Fibroblast of upper back skin (primary cell): ENCODE data around the gene TBPL1.
"Not testable (repeated sequence)": the region's sequence is repeated elsewhere in the genome, so short reads cannot be mapped to it uniquely, and the experiment has no call there.

ENCODE experiments used
- DNase-seq: peaks from one replicate; pipeline ENCODE4 v3.0.0-alpha.2; 2013

TBPL1 gene

DNA sequence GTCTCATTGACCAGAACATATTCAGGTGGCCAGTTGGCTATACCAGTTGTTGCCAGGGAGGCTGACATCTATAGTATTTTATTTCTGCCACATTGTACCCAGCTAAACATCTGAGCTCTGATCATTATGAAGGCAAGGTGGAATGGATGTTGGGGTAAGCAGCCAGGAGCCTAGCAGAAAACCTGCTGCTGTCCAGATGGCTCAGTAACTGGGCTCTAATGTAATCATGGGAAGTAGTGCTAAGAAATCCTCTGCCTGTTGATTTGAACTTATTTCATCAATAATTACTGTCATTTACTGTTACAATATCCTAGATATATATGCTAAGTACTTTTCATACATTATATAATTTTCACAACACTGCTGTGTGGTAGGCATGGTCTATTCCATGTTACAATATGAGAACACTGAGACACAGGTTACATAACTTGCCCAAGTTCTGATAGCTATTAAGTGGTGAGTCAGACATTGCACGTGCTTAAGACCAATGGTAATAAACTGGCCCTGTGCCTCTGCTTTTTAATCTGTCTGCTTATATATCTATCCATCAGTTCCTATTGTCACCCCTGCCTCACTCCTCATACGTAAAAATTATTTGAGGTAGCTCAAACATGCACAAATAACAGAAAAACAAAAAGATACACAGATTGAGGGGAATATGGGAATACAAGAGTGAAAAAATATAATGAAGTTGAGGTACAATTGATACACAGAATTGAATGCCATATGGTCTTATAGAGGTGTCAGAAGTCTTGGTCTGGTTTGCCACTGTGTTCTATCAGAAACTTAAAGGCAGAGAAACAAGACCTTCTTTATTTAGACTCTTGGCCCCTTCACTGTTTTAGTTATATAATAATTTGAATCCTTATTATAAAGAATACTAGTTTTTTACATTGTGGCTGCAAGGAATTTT is 25.2 kb downstream of the TBPL1 start:
- DNase-seq: peak; percentile 60

GRCh38 chr6:133978896-133979240 is 25.8 kb downstream of the TBPL1 start:
- DNase-seq: no peak

GRCh38 chr6:133979269-133979963 is 26.4 kb downstream of the TBPL1 start:
- not testable (repeated sequence) for DNase-seq

DNA sequence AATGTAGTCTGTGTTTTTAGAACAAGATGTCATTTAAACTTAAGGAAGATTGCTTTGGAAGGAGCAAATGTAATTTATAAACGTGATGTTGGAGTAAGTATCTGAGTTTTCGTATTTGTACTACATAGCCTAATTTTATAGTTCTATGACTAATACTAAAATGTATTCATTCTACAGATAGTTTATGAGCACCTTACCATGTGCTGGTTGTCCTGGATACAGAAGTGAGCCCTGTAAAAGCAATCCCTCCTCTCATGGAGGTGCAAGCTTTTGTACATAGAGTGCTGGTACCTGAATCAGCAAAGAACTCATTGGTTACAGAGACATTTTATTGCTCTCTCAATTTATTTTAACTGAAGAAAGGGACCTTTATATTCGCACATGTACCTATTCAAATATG is 27.1 kb downstream of the TBPL1 start:
- no peak for DNase-seq

DNA sequence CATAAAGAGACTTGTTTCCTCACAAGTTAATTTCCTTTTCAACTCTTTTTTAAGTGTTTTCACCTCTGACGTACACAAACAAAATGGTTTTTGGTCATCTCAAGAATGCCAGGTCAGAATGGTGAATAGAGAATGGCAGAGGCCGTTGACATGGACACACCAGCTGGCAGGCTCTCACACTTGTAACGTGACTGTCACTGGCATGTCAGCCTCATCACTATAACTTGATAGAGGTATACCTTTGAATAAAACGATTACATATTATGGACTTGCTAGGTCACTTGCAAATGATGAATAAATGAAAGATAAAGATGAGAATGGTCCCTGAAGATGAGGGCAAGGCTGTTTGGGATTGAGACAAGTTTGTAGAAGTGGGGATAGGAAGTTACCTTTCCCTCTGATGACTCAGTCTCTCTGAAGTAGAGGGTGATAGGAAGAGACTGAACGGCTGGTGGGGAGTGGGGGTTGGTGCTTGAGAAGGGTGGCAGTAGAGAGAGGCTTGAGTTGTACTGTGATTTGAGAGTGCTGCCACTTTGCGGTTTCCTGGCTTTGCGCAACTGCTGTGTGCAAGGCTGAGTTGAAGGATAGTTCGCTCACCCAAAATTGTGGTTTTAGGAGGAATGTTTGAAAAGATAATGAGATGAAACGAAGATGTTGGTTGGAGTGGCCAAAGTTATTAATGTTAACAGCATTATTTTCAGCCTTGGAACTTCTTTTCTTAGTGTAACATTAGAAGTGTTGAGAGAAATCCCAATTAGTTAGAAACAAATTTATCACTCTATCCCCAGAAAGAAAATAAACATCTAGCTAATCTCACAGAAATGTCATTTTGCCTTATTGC is 30.3 kb downstream of the TBPL1 start:
- DNase-seq: peak; percentile 18

GRCh38 chr6:133985970-133986369 is 32.9 kb downstream of the TBPL1 start:
- no peak for DNase-seq

DNA sequence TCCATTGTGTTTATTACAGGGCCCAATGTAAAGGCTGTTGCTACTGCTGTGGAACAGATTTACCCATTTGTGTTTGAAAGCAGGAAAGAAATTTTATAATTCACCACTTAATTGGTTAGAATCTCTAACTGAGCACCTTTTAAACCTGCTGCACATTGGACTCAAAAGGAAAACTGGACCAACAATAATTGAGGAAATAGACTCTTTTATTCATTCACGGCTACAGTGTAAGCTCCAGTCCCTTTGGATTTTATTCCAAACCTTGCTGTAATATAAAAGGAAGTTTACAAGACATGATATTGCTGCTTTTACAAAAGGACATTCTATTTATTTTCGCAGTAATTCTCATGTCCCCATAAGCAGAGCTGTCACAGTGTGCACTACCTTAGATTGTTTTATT is 33.9 kb downstream of the TBPL1 start:
- no peak for DNase-seq

GRCh38 chr6:133989525-133989924 is 36.5 kb downstream of the TBPL1 start:
- no peak for DNase-seq

DNA sequence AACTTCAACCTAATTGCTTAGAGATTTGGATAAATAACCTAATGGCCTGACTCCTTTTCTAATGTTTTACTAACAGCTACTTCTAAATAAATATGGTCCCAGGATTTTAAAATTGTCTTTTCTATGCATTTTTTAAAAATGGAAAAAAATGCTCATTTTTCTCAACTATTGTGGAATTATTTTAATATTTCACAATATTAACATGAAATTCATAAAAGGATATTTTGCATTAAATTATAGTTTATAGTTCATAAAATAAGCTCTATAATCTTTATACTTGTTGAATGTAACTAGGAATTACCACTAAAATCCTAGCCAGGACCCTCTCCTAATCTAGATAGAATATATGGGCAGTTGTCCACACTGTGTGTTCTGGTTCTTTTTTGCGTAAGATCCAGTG is 37.3 kb downstream of the TBPL1 start:
- DNase-seq: no peak

- DNase-seq: peak; percentile 77
Observed at GRCh38 chr6:133991096-133991593, 38.1 kb downstream of the TBPL1 start.

GRCh38 chr6:133992992-133993680 is 40.1 kb downstream of the TBPL1 start:
- DNase-seq: peak; percentile 18

DNA sequence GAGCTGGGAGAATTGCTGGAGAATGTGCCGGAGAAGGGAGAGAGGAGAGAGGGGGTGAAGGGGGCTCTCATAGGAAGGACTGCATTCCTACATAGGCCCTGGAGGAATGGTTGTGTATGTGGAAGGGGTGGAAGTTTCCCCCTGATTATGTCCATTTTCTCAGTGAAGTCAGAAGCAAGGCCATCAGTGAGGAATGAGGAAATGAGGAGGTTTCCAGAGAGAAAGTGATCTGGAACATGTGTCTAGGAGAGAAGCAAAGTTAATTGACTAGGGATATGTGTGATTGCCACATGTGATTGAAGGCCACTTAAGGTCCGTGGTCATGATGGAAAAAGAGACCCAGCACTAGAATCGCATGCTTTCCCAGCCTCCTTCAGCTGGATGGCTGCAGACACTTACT is 42.3 kb downstream of the TBPL1 start:
- no peak for DNase-seq

GRCh38 chr6:133995758-133996157 is 42.7 kb downstream of the TBPL1 start:
- no peak for DNase-seq

DNA sequence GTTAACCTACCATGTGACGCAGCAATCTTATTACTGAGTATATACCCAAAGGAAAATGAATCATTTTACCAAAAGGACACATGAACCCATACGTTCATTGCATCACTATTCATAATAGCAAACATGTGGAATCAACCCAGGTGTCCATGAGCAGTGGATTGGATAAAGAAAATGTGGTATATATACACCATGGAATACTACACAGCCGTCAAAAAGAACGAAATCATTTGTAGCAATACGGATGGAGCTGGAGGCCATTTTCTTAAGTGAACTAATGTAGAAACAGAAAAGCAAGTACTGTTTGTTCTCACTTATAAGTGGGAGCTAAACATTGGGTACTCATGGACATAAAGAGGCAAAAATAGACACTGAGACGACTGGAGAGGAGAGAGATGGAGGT is 44.2 kb downstream of the TBPL1 start:
- DNase-seq: no peak

- DNase-seq: no peak
Observed at GRCh38 chr6:133999305-133999704, 46.3 kb downstream of the TBPL1 start.

DNA sequence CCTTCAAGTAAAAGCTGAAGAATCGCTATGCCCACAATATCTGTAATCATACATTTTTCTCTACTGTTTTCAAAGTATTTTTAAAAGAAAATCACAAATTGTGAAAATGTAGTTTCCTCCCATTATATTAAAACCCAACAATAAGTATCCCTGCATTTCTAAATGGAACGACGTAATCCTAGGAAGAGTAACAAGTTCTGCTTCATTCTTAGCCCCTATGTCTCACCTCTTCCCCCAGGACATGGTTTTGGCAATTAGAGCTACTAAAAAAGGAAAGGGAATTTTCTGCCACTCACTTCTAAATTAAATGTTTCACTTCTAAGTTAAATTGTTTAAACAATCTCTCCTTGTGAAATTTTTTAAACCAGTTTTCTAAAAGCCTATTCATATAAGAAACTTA is 47.4 kb downstream of the TBPL1 start:
- no peak for DNase-seq

GRCh38 chr6:134002821-134003220 is 49.8 kb downstream of the TBPL1 start:
- DNase-seq: no peak

GRCh38 chr6:134003542-134003951 is 50.5 kb downstream of the TBPL1 start:
- DNase-seq: no peak

- no peak for DNase-seq
Observed at GRCh38 chr6:134004714-134005113, 51.7 kb downstream of the TBPL1 start.

GRCh38 chr6:134005800-134006199 is 52.8 kb downstream of the TBPL1 start:
- DNase-seq: no peak

DNA sequence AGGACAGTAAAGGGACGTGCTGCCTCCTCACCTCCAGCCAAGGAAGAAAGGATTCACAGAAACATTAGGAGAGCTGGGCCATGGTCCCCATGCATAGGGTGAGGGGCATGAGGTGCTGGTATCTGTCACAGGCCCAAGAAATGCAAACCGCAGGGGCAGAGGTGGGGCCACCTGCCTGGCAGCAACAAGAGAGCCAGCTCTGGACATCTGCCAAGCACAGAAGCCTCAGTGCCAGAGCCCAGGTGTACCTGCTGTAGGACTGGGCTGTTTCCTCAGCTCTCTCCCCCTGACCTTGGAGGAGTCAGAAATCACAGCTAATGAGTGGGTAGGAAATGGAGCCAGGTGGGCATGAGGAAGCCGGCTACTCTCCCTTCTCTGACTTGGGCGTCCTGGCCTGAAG is 54.1 kb downstream of the TBPL1 start:
- DNase-seq: no peak

DNA sequence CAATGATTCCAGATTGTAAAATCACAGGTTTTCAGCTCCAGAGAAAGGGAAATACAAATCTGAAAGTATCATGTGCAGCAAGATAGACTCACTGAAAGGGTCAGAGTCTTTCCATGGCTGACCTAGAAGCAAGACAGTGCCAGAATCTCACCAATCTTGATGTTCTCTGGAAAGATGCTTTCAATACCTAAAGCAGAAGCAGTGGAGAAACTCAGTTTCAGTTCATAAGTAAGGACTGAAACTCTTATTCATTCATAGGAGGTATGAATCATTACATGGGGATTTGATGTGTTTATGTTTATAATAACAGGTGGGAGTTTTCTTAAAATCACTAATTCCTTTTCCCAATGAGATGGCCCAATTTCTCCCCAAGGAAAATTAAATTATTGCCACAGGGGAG is 56.9 kb downstream of the TBPL1 start:
- no peak for DNase-seq

GRCh38 chr6:134010400-134010799 is 57.4 kb downstream of the TBPL1 start:
- DNase-seq: no peak
